Measurements from ENCODE around the gene HKDC1. TPM values are rescaled to one million over a fixed set of nuclear protein-coding genes. Genes with fewer than 3 reads are reported as not detected.

HKDC1 gene
- total and polyA plus RNA-seq, 12 donors: under 0.01 to 0.67 (median 0.15) TPM; not detected in 6

DNA sequence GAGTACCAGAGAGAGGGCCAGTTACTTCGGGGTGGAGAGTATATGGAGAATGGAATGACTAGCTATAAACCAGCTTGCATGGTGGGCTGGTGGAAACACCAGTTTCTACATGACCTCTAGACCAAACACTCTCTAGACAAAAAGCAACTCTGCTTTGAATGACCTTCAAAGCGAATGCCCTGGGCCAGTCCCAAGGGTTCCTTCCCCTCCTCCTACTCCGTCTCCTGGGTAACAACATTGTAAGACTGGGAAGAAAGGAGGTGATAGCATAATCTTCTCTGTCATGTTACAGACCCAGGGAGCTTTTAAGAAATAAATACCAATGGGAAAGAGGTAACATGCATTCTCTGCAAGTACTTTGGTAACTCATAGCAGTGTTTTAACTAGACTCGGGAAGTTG, 65.6 kb downstream of the HKDC1 start:
- intact Hi-C loops (cut with DNase I): no loop called here
- H3K4me1 ChIP-seq (replicated peaks in 1 of 2): no peaks in the 10 kb centered on the region
- H3K27ac ChIP-seq: no peak overlapping the region
- no peak for TF ChIP-seq POLR2A (IDR thresholded peaks at IDR 0.05)
- TF ChIP-seq, protein P1, sequence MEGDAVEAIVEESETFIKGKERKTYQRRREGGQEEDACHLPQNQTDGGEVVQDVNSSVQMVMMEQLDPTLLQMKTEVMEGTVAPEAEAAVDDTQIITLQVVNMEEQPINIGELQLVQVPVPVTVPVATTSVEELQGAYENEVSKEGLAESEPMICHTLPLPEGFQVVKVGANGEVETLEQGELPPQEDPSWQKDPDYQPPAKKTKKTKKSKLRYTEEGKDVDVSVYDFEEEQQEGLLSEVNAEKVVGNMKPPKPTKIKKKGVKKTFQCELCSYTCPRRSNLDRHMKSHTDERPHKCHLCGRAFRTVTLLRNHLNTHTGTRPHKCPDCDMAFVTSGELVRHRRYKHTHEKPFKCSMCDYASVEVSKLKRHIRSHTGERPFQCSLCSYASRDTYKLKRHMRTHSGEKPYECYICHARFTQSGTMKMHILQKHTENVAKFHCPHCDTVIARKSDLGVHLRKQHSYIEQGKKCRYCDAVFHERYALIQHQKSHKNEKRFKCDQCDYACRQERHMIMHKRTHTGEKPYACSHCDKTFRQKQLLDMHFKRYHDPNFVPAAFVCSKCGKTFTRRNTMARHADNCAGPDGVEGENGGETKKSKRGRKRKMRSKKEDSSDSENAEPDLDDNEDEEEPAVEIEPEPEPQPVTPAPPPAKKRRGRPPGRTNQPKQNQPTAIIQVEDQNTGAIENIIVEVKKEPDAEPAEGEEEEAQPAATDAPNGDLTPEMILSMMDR (IDR thresholded peaks at IDR 0.05): no peak
- 51 to 74% (median 59%) methylated on average over 4 of the region's 4 CpGs for WGBS, 4 donors
- no peaks in the 10 kb centered on the region for H3K9me3 ChIP-seq (replicated peaks in 1 of 3)
- no peak overlapping the region for H3K4me3 ChIP-seq
- H3K27me3 ChIP-seq: no peaks in the 10 kb centered on the region
- peak in 1 of 7 donors; percentile 23 for DNase-seq
- no peaks in the 10 kb centered on the region for H3K36me3 ChIP-seq (replicated peaks in 1 of 2)

- Histone ChIP-seq H3K27me3 (no peaks in the 10 kb centered on the region), H3K36me3 (replicated peaks in 1 of 2) (no peaks in the 10 kb centered on the region), H3K9me3 (replicated peaks in 1 of 3) (no peaks in the 10 kb centered on the region), H3K4me3 (no peak overlapping the region), H3K27ac (no peak overlapping the region), H3K4me1 (replicated peaks in 1 of 2) (no peaks in the 10 kb centered on the region)
- TF ChIP-seq, protein P1 (IDR thresholded peaks at IDR 0.05): no peak
- no peak for TF ChIP-seq POLR2A (IDR thresholded peaks at IDR 0.05)
- 83 to 94% (median 87%) methylated on average over 4 of the region's 4 CpGs for WGBS, 4 donors
- intact Hi-C loops (cut with DNase I): no loop called here
- no peak for DNase-seq
Measured at GRCh38 chr10:69287181-69287580, 67.0 kb downstream of the HKDC1 start.

DNA sequence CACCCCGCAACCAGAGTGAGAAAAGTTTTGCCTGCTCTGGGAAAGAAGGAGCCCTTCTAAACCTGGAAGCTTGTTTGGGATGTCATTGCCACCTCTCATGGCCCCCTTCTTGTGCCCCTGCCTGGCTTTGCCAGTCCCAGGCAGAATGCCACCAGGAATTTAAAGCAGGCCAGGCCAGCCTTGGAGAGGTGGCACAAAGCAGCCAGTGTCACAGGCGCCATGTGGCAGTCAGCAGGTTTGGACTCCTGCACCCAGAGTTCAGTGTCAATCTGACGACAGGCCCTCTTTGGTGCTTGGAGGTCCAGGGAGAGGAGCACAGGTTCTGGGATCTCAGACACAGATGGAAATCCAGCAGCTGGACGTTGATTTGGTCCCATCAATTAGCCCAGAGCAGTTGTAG, 70.9 kb downstream of the HKDC1 start:
- H3K9me3 ChIP-seq (replicated peaks in 1 of 3): no peaks in the 10 kb centered on the region
- no peaks in the 10 kb centered on the region for H3K36me3 ChIP-seq (replicated peaks in 1 of 2)
- H3K4me1 ChIP-seq (replicated peaks in 1 of 2): no peaks in the 10 kb centered on the region
- 90 to 96% (median 94%) methylated on average over 4 of the region's 4 CpGs for WGBS, 4 donors
- DNase-seq: no peak
- H3K27me3 ChIP-seq: no peaks in the 10 kb centered on the region
- no peak for TF ChIP-seq POLR2A (IDR thresholded peaks at IDR 0.05)
- TF ChIP-seq, protein P1 (IDR thresholded peaks at IDR 0.05): no peak
- no peak overlapping the region for H3K27ac ChIP-seq
- H3K4me3 ChIP-seq: no peak overlapping the region
- intact Hi-C loops (cut with DNase I): no loop called here

GRCh38 chr10:69292459-69292858, 72.3 kb downstream of the HKDC1 start:
- H3K4me1 ChIP-seq (replicated peaks in 1 of 2): no peaks in the 10 kb centered on the region
- no peaks in the 10 kb centered on the region for H3K27me3 ChIP-seq
- TF ChIP-seq, protein P1 (IDR thresholded peaks at IDR 0.05): no peak
- TF ChIP-seq POLR2A (IDR thresholded peaks at IDR 0.05): no peak
- no peak overlapping the region for H3K27ac ChIP-seq
- no peak overlapping the region for H3K4me3 ChIP-seq
- H3K36me3 ChIP-seq (replicated peaks in 1 of 2): no peaks in the 10 kb centered on the region
- WGBS, 4 donors: 57 to 58% (median 58%) methylated on average over 3 of the region's 3 CpGs
- DNase-seq: no peak
- intact Hi-C loops (cut with DNase I): no loop called here
- no peaks in the 10 kb centered on the region for H3K9me3 ChIP-seq (replicated peaks in 1 of 3)
